ENCODE data around the gene PLEKHH3.

The PLEKHH3 gene, protein sequence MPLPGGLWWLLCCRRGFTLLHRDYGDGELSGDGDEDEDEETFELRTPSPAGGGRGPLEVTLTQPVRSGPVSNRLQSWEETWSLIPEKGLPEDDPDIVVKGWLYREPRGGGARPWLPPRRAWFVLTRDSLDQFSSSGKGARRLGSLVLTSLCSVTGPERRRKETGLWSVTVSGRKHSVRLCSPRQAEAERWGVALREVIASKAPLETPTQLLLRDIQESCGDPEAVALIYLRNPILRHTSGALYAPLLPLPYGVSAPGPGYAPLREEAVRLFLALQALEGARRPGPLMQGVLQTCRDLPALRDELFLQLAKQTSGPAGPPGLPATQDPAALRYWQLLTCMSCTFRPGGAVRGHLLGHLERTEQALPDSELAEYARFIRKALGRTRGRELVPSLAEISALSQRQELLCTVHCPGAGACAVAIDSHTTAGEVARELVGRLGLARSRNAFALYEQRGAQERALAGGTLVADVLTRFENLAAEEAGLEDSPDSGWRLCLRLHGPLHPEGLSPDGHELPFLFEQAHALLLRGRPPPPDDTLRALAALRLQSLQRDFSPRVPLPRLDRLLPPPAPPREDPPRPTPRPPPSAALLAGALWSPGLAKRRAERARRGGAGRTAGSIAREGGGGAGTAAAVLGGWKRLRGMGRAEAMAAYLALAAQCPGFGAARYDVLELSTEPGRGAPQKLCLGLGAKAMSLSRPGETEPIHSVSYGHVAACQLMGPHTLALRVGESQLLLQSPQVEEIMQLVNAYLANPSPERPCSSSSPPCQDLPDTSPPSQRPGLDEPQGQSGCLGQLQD

DNA sequence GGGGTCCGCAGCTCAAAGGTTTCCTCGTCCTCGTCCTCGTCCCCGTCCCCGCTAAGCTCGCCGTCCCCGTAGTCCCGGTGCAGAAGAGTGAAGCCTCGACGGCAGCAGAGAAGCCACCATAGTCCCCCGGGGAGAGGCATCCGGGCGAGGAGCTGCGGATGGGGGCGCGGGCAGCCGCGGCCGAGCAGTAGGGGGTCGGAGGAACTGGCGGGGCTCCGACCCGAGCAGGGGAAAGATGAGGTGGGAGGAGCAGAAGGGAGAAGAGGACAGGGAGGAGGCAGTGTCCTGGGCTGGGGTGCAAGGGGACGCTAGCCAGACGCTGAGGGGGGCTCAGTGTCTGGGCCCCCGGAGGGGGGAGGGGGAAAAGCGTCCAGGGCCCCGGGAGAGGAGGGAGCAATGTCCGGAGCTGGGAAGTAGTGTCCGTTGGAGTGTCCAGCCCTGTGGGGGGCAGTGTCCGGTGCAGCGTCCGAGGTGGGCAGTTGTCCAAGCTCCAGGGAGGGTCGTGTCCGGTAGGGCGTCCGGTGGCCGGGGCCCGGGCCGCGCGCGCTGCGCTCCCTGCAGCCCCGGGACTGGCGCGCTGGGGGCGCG lies at the start of gene PLEKHH3:
TSS of gene PLEKHH3 (minus strand) at position 571 of the 588 bp plus-strand sequence. CDS start at position 140, 431 bp downstream.
- peak; percentile 47 for DNase-seq

DNA sequence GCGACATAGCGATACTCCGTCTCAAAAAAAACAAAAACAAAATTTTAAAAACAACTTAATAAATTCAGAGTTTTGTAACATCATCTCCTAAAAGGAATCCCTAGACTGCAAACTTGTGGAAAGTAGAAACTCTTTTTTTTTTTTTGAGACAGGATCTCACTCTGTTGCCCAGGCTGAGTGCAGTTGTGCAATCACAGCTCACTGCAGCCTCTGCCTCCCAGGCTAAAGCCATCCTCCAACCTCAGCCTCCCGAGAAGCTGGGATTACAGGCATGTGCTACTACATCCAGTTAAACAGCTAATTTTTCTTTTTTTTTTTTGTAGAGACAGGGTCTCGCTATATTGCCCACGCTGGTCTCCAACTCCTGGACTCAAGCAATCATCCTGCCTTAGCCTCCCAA lies 48.3 kb upstream of the PLEKHH3 start:
- no peak for DNase-seq

GRCh38 chr17:42723636-42724035 lies 46.8 kb upstream of the PLEKHH3 start:
- DNase-seq: no peak

DNA sequence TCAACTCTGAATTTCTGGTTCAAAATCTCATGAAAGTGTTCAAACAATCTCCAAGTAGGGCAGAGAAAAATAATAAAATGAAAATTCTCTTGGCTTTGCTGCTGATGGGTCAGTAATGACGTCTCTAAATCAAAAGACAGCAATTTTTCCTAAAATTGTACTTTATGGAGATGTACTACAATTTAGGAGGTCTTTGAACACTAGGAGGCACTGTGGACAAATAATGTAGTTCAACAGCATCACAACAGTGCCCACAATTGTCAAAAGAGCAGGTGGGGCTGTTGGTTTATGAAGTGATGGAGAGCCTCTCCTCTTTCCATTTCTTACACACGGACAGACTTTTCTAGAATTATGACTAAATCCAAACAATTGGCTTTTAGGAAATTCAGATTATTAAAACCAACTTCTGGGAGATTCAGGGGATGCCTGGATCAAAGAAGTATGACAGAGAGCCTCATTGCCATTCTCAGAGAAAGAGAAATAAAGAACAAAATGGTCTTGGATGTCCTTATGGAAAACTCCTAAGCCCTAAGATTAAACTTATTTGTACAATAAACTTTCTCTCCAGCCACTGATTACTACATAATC lies 44.3 kb upstream of the PLEKHH3 start:
- DNase-seq: peak; percentile 88

DNA sequence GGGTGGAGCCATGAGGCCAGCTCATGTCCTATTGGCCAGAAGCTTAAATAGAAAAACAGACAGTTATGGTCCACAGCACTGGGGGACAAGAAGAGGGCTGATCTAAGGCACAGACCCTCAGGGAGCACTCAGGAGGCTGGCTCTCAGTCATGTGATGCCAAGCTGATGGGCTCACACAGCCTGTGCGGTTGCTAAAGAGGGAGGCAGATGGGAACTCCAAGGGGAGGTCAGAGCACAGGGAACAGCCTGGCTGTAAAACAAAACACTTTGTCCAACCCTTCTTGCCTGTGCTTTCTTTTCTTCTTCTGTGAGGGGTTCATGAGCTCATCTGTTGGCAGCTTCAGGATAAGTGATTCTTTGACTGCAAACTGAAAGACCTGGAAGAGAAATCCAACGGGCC lies 32.8 kb upstream of the PLEKHH3 start:
- DNase-seq: no peak

- no peak for DNase-seq
These were observed 31.8 kb upstream of the PLEKHH3 start for GRCh38 chr17:42708588-42708987.

DNA sequence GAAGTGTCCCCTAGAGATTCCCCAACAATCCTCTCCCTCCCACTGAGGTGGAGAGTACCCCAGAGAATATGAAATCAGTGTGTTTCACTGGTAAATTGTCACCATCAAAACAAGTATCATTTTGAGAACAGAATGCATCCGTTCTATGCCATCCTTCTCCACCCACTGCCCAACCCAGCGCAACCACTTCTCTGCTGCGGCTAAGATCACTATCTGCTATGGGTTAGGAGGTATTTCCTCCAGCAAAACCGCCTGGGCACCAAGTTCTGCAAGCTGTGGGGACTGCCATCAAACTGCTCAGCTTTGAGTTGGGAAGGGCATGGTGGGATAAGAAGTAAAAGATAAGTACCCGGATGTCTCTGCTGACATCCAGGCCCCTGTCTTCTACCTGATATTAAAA lies 29.9 kb upstream of the PLEKHH3 start:
- no peak for DNase-seq

- no peak for DNase-seq
These were observed 28.2 kb upstream of the PLEKHH3 start for GRCh38 chr17:42704837-42705494.

GRCh38 chr17:42704490-42704836 lies 27.7 kb upstream of the PLEKHH3 start:
- no peak for DNase-seq

GRCh38 chr17:42702446-42702845 lies 25.7 kb upstream of the PLEKHH3 start:
- no peak for DNase-seq

GRCh38 chr17:42700586-42701289 lies 23.9 kb upstream of the PLEKHH3 start:
- DNase-seq: no peak

- DNase-seq: no peak
These were observed 22.6 kb upstream of the PLEKHH3 start for GRCh38 chr17:42699415-42699740.

DNA sequence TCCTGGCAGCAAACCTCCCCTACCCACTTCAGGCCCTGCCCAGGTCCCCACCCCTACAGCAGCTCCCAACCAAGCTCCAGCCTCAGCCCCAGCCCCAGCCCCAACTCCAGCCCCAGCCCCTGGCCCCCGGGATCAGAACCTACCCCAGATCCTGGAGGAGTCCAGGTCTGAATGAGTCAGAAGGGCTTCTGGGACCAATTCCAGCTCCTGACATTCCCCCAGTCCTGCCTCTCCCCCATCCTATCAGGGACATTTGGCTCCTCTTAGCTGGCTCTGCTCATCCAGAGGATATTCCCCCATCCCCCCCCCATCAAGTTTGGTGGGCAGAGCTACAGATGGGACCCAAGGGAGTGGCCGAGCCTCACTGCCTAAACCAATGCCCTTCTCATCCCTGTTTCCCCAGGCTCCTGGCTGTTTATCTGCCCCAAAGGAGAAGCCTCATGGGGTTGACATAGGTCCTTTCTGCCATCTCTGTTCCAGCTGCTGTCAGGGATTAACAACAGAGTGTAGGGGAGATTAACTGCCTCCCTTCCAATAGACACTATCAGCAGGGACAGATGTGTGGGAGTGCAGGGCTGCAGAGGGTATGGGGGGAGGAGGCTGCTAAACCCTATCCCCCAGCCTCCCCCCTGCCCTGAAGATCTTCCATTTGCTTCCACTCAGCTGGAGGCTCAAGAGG lies 22.1 kb upstream of the PLEKHH3 start:
- no peak for DNase-seq

DNA sequence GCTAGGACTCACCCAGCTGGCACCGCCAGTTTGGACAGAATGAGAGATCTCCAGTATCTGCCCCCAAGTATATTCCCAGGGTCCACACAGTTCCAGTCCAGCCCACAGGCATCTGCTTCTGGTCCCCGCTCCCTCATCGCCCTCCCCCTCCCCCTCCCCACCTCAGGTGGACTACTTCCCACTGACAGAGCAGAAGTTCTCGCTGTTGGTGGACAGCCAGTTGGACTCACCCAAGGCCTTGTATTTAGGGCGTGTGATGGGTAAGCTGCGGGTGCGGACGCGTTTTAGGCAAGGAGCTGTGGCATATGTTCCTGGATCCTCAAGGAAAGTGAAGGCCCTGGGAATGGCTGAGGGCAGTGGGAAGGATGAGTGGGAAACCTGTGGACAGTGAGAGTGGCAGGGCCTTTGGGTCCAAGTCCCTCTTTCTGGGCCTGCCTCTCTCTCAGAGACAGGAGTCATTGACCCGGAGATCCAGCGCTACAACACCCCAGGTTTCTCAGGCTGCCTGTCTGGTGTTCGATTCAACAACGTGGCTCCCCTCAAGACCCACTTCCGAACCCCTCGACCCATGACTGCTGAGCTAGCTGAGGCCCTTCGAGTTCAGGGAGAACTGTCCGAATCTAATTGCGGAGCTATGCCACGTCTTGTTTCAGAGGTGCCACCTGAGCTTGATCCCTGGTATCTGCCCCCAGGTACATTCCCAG lies 20.5 kb upstream of the PLEKHH3 start:
- DNase-seq: no peak

DNA sequence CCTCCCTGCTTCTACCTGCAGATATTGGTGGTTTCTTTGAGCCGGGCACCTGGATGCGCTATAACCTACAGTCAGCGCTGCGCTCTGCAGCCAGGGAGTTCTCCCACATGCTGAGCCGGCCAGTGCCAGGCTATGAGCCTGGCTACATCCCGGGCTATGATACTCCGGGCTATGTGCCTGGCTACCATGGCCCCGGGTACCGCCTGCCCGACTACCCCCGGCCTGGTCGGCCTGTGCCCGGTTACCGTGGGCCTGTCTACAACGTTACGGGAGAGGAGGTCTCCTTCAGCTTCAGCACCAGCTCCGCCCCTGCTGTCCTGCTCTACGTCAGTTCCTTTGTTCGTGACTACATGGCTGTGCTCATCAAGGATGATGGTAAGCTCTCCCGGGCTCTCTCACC lies 18.7 kb upstream of the PLEKHH3 start:
- DNase-seq: no peak

DNA sequence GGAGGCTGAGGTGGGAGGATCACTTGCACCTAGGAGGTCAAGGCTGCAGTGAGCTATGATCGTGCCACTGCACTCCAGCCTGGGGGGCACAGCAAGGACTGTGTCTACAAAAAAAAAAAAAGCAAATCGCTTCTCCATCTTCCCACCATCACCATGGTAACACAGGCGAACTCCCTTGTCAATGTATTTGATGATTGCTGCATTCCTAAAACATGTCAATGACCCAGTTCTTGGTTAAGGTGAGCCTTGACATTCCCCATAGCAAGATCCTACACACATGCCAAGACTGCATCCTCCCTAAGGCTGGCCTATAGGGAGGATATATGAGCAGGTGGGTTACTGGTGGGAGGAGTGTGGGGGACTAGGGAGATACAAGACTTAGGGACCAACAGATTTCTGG lies 17.7 kb upstream of the PLEKHH3 start:
- no peak for DNase-seq

GRCh38 chr17:42692489-42692888 lies 15.7 kb upstream of the PLEKHH3 start:
- no peak for DNase-seq

GRCh38 chr17:42691021-42691545 lies 14.3 kb upstream of the PLEKHH3 start:
- DNase-seq: no peak

- no peak for DNase-seq
These were observed 13.8 kb upstream of the PLEKHH3 start for GRCh38 chr17:42690596-42690995.

GRCh38 chr17:42687707-42688320 lies 11.0 kb upstream of the PLEKHH3 start:
- DNase-seq: no peak

Data from NCI-H1694 (cell line).